ENCODE results near the gene YRDC.

GRCh38 chr1:37807555-37808368 lies at the start of gene YRDC, which contains the start of gene C1orf122:
- TF ChIP-seq CTCF (IDR thresholded peaks at IDR 0.05): no peak
- peak; percentile 68 for TF ChIP-seq POLR2A (IDR thresholded peaks at IDR 0.05)

Data from breast epithelium (tissue), 3 donors.